HG03108 (cell line): ENCODE results near the gene TUBA8.
"Not testable (repeated sequence)": the region's sequence is repeated elsewhere in the genome, so short reads cannot be mapped to it uniquely, and the experiment has no call there.

ENCODE experiments used
- ATAC-seq: cut with Tn5 transposase; IDR thresholded peaks from one replicate; pipeline ENCODE4 v1.9.1; 2021; ENCODE audit warnings: moderate library complexity; ENCODE audit not compliant: unreplicated experiment

Gene TUBA8

DNA sequence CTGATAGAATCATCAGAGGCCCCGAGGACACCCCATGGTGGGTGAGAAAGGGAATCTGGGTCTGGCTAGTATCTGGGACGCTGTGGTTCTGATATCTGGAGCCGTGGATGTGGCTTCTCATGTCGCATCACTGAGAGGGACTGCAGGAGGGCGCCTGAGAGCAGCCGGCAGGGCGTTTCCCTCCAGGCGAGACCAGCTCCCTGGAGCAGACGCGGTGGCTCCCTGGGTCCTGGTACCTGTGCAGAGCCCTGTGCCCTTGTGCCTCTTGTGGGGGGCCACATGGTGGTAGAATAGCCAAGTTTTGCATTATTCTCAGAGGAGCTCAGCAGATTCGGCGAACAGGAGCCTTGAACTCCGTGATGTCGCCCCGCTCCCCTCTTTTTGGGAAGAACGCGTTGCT, 59.7 kb downstream of the TUBA8 start:
- not testable (repeated sequence) for ATAC-seq

- ATAC-seq = not testable (repeated sequence)
Measured at GRCh38 chr22:18172203-18172602, 61.6 kb downstream of the TUBA8 start.

GRCh38 chr22:18172776-18173175, 62.2 kb downstream of the TUBA8 start:
- ATAC-seq = not testable (repeated sequence)

GRCh38 chr22:18173441-18173840, 62.8 kb downstream of the TUBA8 start:
- not testable (repeated sequence) for ATAC-seq
